Fibroblast of skin of scalp (primary cell): Measurements from ENCODE around the gene CCR6.

Experiments
- DNase-seq: peaks from one replicate; pipeline ENCODE4 v3.0.0-alpha.2; 2013

Gene CCR6

GRCh38 chr6:167098825-167099225 is 24.1 kb upstream of the CCR6 start:
- no peak for DNase-seq

GRCh38 chr6:167099707-167100106 is 23.2 kb upstream of the CCR6 start:
- DNase-seq = no peak

- DNase-seq = no peak
Measured at GRCh38 chr6:167100241-167100674, 22.6 kb upstream of the CCR6 start.

GRCh38 chr6:167102318-167102717 is 20.6 kb upstream of the CCR6 start:
- DNase-seq = no peak

GRCh38 chr6:167103041-167103891 is 19.6 kb upstream of the CCR6 start:
- DNase-seq = no peak

- no peak for DNase-seq
Measured at GRCh38 chr6:167104388-167104787, 18.5 kb upstream of the CCR6 start.

- no peak for DNase-seq
Measured at GRCh38 chr6:167105060-167105459, 17.8 kb upstream of the CCR6 start.

- no peak for DNase-seq
Measured at GRCh38 chr6:167106406-167106805, 16.5 kb upstream of the CCR6 start.

GRCh38 chr6:167107787-167108186 is 15.1 kb upstream of the CCR6 start:
- no peak for DNase-seq

GRCh38 chr6:167108278-167108677 is 14.6 kb upstream of the CCR6 start:
- DNase-seq = no peak

- DNase-seq = no peak
Measured at GRCh38 chr6:167109651-167110050, 13.2 kb upstream of the CCR6 start.

GRCh38 chr6:167111597-167111996 is 11.3 kb upstream of the CCR6 start:
- no peak for DNase-seq

GRCh38 chr6:167112421-167112820 is 10.5 kb upstream of the CCR6 start:
- DNase-seq = no peak

GRCh38 chr6:167113047-167113754 is 9.7 kb upstream of the CCR6 start:
- no peak for DNase-seq

GRCh38 chr6:167113935-167114910 is 8.7 kb upstream of the CCR6 start:
- no peak for DNase-seq

- DNase-seq = no peak
Measured at GRCh38 chr6:167115054-167115453, 7.8 kb upstream of the CCR6 start.

- DNase-seq = peak; percentile 3
Measured at GRCh38 chr6:167116109-167116837, 6.6 kb upstream of the CCR6 start.

GRCh38 chr6:167116838-167117228 is 6.1 kb upstream of the CCR6 start:
- no peak for DNase-seq

- DNase-seq = no peak
Measured at GRCh38 chr6:167118006-167118405, 4.9 kb upstream of the CCR6 start.

GRCh38 chr6:167118839-167119238 is 4.1 kb upstream of the CCR6 start:
- DNase-seq = no peak

GRCh38 chr6:167119670-167120582 is 3.0 kb upstream of the CCR6 start:
- DNase-seq = no peak
